Endothelial cell of umbilical vein (primary cell): ENCODE data around the gene MED12L. TPM values are rescaled to one million over a fixed set of nuclear protein-coding genes. Genes with fewer than 3 reads are reported as not detected.

Experiments
- BruUV-seq: library from RNA; stranded (reverse); fragments of 400-500 nt; replicated peaks from 2 replicates; lab custom pipeline; 2021; lab: Mats Ljungman, UMichigan
- CTCF ChIA-PET: fragments of 300-600, 350-600 bp; sonication (Branson Sonifier 250); formaldehyde crosslinking; loops from one replicate; lab custom pipeline; 2021; ENCODE audit warnings: antibody characterized with exemption, inconsistent platforms; lab: Charles Lee
- POLR2A ChIA-PET: fragments of 300-600, 350-600 bp; sonication (Branson Sonifier 250); formaldehyde crosslinking; loops from one replicate; lab custom pipeline; 2021; ENCODE audit warnings: antibody characterized with exemption, inconsistent platforms; lab: Charles Lee
- DNase-seq: peaks from one replicate; pipeline ENCODE4 v3.0.0-alpha.2; 2011; ENCODE audit warnings: low read depth, low spot score
- FAIRE-seq: peaks from 2 replicates; lab custom pipeline; 2011; peaks lifted over from hg19 to GRCh38; lab: Jason Lieb, UNC
- H2AFZ ChIP-seq: 2 replicates; pipeline ENCODE4 v1.6.0; 2012; ENCODE audit warnings: low read depth, low read length, control low read depth, inconsistent platforms
- H3K27ac ChIP-seq: 2 replicates; pipeline ENCODE4 v1.5.1; 2011; ENCODE audit warnings: low read depth, mild to moderate bottlenecking, control low read depth, low read length, moderate library complexity; ENCODE audit not compliant: insufficient read depth
- H3K27me3 ChIP-seq, 2 experiments: 2 replicates each; pipeline versions ENCODE4 v1.6.0 to v1.6.1; 2011; ENCODE audit warnings: low read length in 2 of 2, mixed read lengths in 1 of 2; ENCODE audit not compliant: control insufficient read depth in 2 of 2, insufficient read depth in 2 of 2
- H3K36me3 ChIP-seq, 2 experiments: 2 replicates in 1 of 2; 3 replicates in 1 of 2; pipeline ENCODE4 v1.5.1; 2011; ENCODE audit warnings: low read length in 2 of 2, mild to moderate bottlenecking in 1 of 2, moderate library complexity in 1 of 2; ENCODE audit not compliant: control insufficient read depth in 2 of 2, insufficient read depth in 2 of 2; ENCODE audit errors: extremely low read depth in 1 of 2
- H3K4me1 ChIP-seq: 3 replicates; pipeline ENCODE4 v1.5.1; 2011; ENCODE audit warnings: mild to moderate bottlenecking, low read length; ENCODE audit not compliant: control insufficient read depth, insufficient read depth; ENCODE audit errors: extremely low read depth
- H3K4me2 ChIP-seq: 2 replicates; pipeline ENCODE4 v1.6.1; 2011; ENCODE audit warnings: low read length, control low read depth, mixed read lengths; ENCODE audit not compliant: insufficient read depth
- H3K4me3 ChIP-seq, 3 experiments: fragments of 200-600 bp in 1 of 3; sonication (generic), shearing (Covaris generic) in 1 of 3; replicated peaks in 1 of 3; 2 replicates each; pipeline ENCODE4 v1.5.1; 2011 to 2016; ENCODE audit warnings: control low read depth in 3 of 3, low read length in 3 of 3, mild to moderate bottlenecking in 2 of 3, inconsistent platforms in 1 of 3, low read depth in 1 of 3, moderate library complexity in 1 of 3; ENCODE audit not compliant: insufficient read depth in 1 of 3
- H3K79me2 ChIP-seq: 2 replicates; pipeline ENCODE4 v1.6.0; 2012; ENCODE audit warnings: low read length, inconsistent platforms; ENCODE audit not compliant: control insufficient read depth, insufficient read depth
- H3K9ac ChIP-seq: replicated peaks from 2 replicates; pipeline ENCODE3; 2011; ENCODE audit warnings: low read length, control low read depth; ENCODE audit not compliant: insufficient read depth; ENCODE audit errors: extremely low read depth
- H3K9me1 ChIP-seq: replicated peaks from 3 replicates; pipeline ENCODE4 v1.6.0; 2011; ENCODE audit warnings: mild to moderate bottlenecking, low read length; ENCODE audit not compliant: control insufficient read depth, insufficient read depth; ENCODE audit errors: extremely low read depth
- H3K9me3 ChIP-seq: replicated peaks from 2 replicates; pipeline ENCODE4 v1.5.1; 2012; ENCODE audit warnings: low read length, inconsistent platforms; ENCODE audit not compliant: control insufficient read depth, insufficient read depth
- H4K20me1 ChIP-seq: replicated peaks from 2 replicates; pipeline ENCODE3; 2011; ENCODE audit warnings: mild to moderate bottlenecking, low read length; ENCODE audit not compliant: control insufficient read depth, insufficient read depth; ENCODE audit errors: extremely low read depth
- CTCF ChIP-seq, 2 donors: IDR thresholded peaks; 1 replicate in 1 of 2; 2 replicates in 1 of 2; pipeline ENCODE4 v1.5.1; 2011; ENCODE audit warnings: low read length in 2 of 2, mild to moderate bottlenecking in 2 of 2, moderate library complexity in 2 of 2, control low read depth in 1 of 2, inconsistent platforms in 1 of 2, low read depth in 1 of 2; ENCODE audit not compliant: insufficient read depth in 1 of 2; ENCODE audit errors: extremely low read depth in 1 of 2
- EZH2 ChIP-seq: IDR thresholded peaks from 2 replicates; pipeline ENCODE4 v1.6.1; 2012; ENCODE audit warnings: borderline replicate concordance, low read depth, mild to moderate bottlenecking, moderate library complexity, low read length, inconsistent platforms; ENCODE audit not compliant: severe bottlenecking
- FOS ChIP-seq: IDR thresholded peaks from 2 replicates; pipeline ENCODE4 v1.6.1; 2011; ENCODE audit warnings: mild to moderate bottlenecking, low read length, moderate library complexity, borderline replicate concordance; ENCODE audit not compliant: insufficient read depth
- GATA2 ChIP-seq: IDR thresholded peaks from 2 replicates; pipeline ENCODE4 v1.7.0; 2011; ENCODE audit warnings: low read depth, mild to moderate bottlenecking, moderate library complexity, mixed read lengths, low read length; ENCODE audit not compliant: insufficient read length, insufficient read depth
- JUN ChIP-seq: IDR thresholded peaks from 2 replicates; pipeline ENCODE4 v1.6.1; 2011; ENCODE audit warnings: borderline replicate concordance, low read depth; ENCODE audit not compliant: insufficient read length, insufficient read depth
- MAX ChIP-seq: IDR thresholded peaks from 2 replicates; pipeline ENCODE4 v1.6.1; 2011; ENCODE audit not compliant: insufficient read depth, insufficient read length
- MYC ChIP-seq: IDR thresholded peaks from one replicate; pipeline ENCODE4 v1.6.1; 2011; ENCODE audit warnings: mild to moderate bottlenecking, low read depth, low read length
- POLR2A ChIP-seq: IDR thresholded peaks from 2 replicates; pipeline ENCODE4 v1.6.1; 2012; ENCODE audit warnings: low read depth, mild to moderate bottlenecking, control low read depth, low read length
- POLR2AphosphoS5 ChIP-seq: IDR thresholded peaks from 2 replicates; pipeline ENCODE4 v1.6.1; 2012; ENCODE audit warnings: low read depth, mild to moderate bottlenecking, control low read depth, low read length, moderate library complexity; ENCODE audit not compliant: insufficient read depth
- dilution Hi-C: fragments of 300-500 bp; cut with MboI; formaldehyde crosslinking; loops from one replicate; pipeline ENCODE4 v1.15.0; 2019; ENCODE audit warnings: low sequenced_read_pairs; ENCODE audit not compliant: extremely low pct_ligation_motif_present
- intact Hi-C: fragments of 100-400 bp; cut with micrococcal nuclease; formaldehyde crosslinking; loops from one replicate; pipeline ENCODE4 v1.10.0; 2022
- polyA plus RNA-seq, 4 experiments: library from polyadenylated mRNA; depleted of rRNA in 3 of 4; stranded (reverse) in 3 of 4; unstranded in 1 of 4; fragments of >200 nt; gene quantifications; 2 replicates each; pipeline versions ENCODE4 v1.2.1 to v1.2.3, GENCODE V29; 2011 to 2012; ENCODE audit warnings: missing spikeins in 1 of 4
- total RNA-seq: library from RNA; stranded (reverse); gene quantifications from 2 replicates; pipeline ENCODE4 v1.2.3, GENCODE V29; 2021

Gene MED12L
- total and polyA plus RNA-seq, 2 donors (not counting 3 experiments of a cell fraction or from before 2014, with no cell fraction given) = 0.03 to 0.27 TPM

- FAIRE-seq = no peak
- H3K9ac ChIP-seq = no peak overlapping the region
- no peak overlapping the region for H3K4me2 ChIP-seq
- BruUV-seq = no TSS peak
- peaks cover 0 to 6% of the 10 kb centered on the region in 2 experiments for H3K27me3 ChIP-seq
- H2AFZ ChIP-seq = no peak overlapping the region
- no peaks in the 10 kb centered on the region for H3K9me3 ChIP-seq
- no peak overlapping the region for H3K27ac ChIP-seq
- intact Hi-C loops (no loop called here), dilution Hi-C loops (no loop called here)
- H3K4me3 ChIP-seq = no peak overlapping the region
- no peaks in the 10 kb centered on the region for H3K79me2 ChIP-seq
- H4K20me1 ChIP-seq = no peaks in the 10 kb centered on the region
- TF ChIP-seq MAX (no peak), FOS (no peak), POLR2AphosphoS5 (no peak), EZH2 (no peak), GATA2 (no peak), CTCF (IDR thresholded peaks at IDR 0.05; ENCODE audit: extremely low read depth in 1 of 2, insufficient read depth in 1 of 2, low read depth in 1 of 2, low read length in 2 of 2) (no peak), MYC (no peak), JUN (no peak), POLR2A (no peak)
- H3K4me1 ChIP-seq = no peaks in the 10 kb centered on the region
- POLR2A ChIA-PET = no interaction called here
- CTCF ChIA-PET = interaction anchor here (0.9 to 1.2 kb wide), 3 partner anchors 9 to 14 kb away, joined by 3 to 4 read pairs (median 4); no protein-coding TSS in a partner anchor
- no peak for DNase-seq
- no peaks in the 10 kb centered on the region for H3K36me3 ChIP-seq
- H3K9me1 ChIP-seq = no peaks in the 10 kb centered on the region
These were observed 177.5 kb downstream of the MED12L start for GRCh38 chr3:151262871-151263525.
